Measurements from ENCODE around the gene PPP6R1.
A peak's percentile ranks its signal among the peaks of the same experiment; 100 is the strongest.
"Not testable (repeated sequence)": the region's sequence is repeated elsewhere in the genome, so short reads cannot be mapped to it uniquely, and the experiment has no call there.

The PPP6R1 gene

GRCh38 chr19:55224038-55224665 is 34.7 kb downstream of the PPP6R1 start:
- DNase-seq, result no peak

GRCh38 chr19:55223291-55224037 is 35.4 kb downstream of the PPP6R1 start:
- DNase-seq, result no peak

- no peak for DNase-seq
These were observed 38.3 kb downstream of the PPP6R1 start for GRCh38 chr19:55220525-55220924.

GRCh38 chr19:55216461-55217198 is 42.2 kb downstream of the PPP6R1 start:
- DNase-seq, result peak; percentile 95

GRCh38 chr19:55213547-55213946 is 45.3 kb downstream of the PPP6R1 start:
- no peak for DNase-seq

GRCh38 chr19:55212447-55212846 is 46.4 kb downstream of the PPP6R1 start:
- DNase-seq, result no peak

GRCh38 chr19:55209693-55210472 is 48.9 kb downstream of the PPP6R1 start:
- no peak for DNase-seq

GRCh38 chr19:55208880-55209692 is 49.7 kb downstream of the PPP6R1 start, which contains the start of gene PTPRH:
PTPRH (minus strand) TSS chr19:55209501; CDS start chr19:55209433, 68 bp downstream.
- DNase-seq, result no peak

- DNase-seq, result peak; percentile 81
These were observed 51.9 kb downstream of the PPP6R1 start for GRCh38 chr19:55206664-55207500.

GRCh38 chr19:55202199-55202598 is 56.6 kb downstream of the PPP6R1 start:
- not testable (repeated sequence) for DNase-seq

- DNase-seq, result no peak
These were observed 59.1 kb downstream of the PPP6R1 start for GRCh38 chr19:55199620-55200204.

GRCh38 chr19:55198651-55199050 is 60.2 kb downstream of the PPP6R1 start:
- DNase-seq, result no peak

GRCh38 chr19:55197528-55197927 is 61.3 kb downstream of the PPP6R1 start:
- no peak for DNase-seq

- DNase-seq, result no peak
These were observed 62.0 kb downstream of the PPP6R1 start for GRCh38 chr19:55196803-55197202.

- no peak for DNase-seq
These were observed 65.3 kb downstream of the PPP6R1 start for GRCh38 chr19:55193481-55193880.

- DNase-seq, result no peak
These were observed 69.4 kb downstream of the PPP6R1 start for GRCh38 chr19:55189403-55189835.

GRCh38 chr19:55188625-55189024 is 70.2 kb downstream of the PPP6R1 start:
- no peak for DNase-seq

- DNase-seq, result no peak
These were observed 72.7 kb downstream of the PPP6R1 start for GRCh38 chr19:55186080-55186479.

- DNase-seq, result no peak
These were observed 77.1 kb downstream of the PPP6R1 start for GRCh38 chr19:55181740-55182139.
